HEK293 (cell line): ENCODE data around the gene HOXA3.

Experiments used
- EGR2 ChIP-seq: fragments of 450-650 bp; formaldehyde crosslinking; IDR thresholded peaks from 2 replicates; pipeline ENCODE4 v1.5.1; 2016; ENCODE audit warnings: low read depth, missing biosample characterization, missing genetic modification characterization
- FEZF1 ChIP-seq: fragments of 450-650 bp; formaldehyde crosslinking; IDR thresholded peaks from 2 replicates; pipeline ENCODE4 v1.5.1; 2016; ENCODE audit warnings: missing biosample characterization, missing genetic modification characterization
- GLI2 ChIP-seq: fragments of 450-650 bp; formaldehyde crosslinking; IDR thresholded peaks from 2 replicates; pipeline ENCODE4; 2017; ENCODE audit warnings: missing biosample characterization, missing genetic modification characterization, low read depth, borderline replicate concordance
- GLI4 ChIP-seq: fragments of 450-650 bp; formaldehyde crosslinking; IDR thresholded peaks from 2 replicates; pipeline ENCODE4 v1.5.1; 2016; ENCODE audit warnings: missing biosample characterization, missing genetic modification characterization
- KLF16 ChIP-seq: fragments of 450-650 bp; formaldehyde crosslinking; IDR thresholded peaks from 2 replicates; pipeline ENCODE4 v1.5.1; 2017; ENCODE audit warnings: missing biosample characterization, missing genetic modification characterization
- KLF9 ChIP-seq: fragments of 450-650 bp; formaldehyde crosslinking; IDR thresholded peaks from 2 replicates; pipeline ENCODE4 v1.5.1; 2016; ENCODE audit warnings: missing biosample characterization, missing genetic modification characterization, low read depth
- PATZ1 ChIP-seq: fragments of 450-650 bp; formaldehyde crosslinking; IDR thresholded peaks from 2 replicates; pipeline ENCODE4 v1.5.1; 2016; ENCODE audit warnings: missing biosample characterization, missing genetic modification characterization
- RBAK ChIP-seq: fragments of 450-650 bp; formaldehyde crosslinking; IDR thresholded peaks from 2 replicates; pipeline ENCODE4 v1.5.1; 2016; ENCODE audit warnings: missing biosample characterization, missing genetic modification characterization
- SP7 ChIP-seq: fragments of 450-650 bp; formaldehyde crosslinking; IDR thresholded peaks from 2 replicates; pipeline ENCODE4 v1.5.1; 2016; ENCODE audit warnings: missing biosample characterization, missing genetic modification characterization
- TRIM28 ChIP-seq: IDR thresholded peaks from 2 replicates; pipeline ENCODE4 v1.6.1; 2011; ENCODE audit warnings: low read length, control low read depth, borderline replicate concordance
- ZBTB7A ChIP-seq: fragments of 450-650 bp; formaldehyde crosslinking; IDR thresholded peaks from 2 replicates; pipeline ENCODE4 v1.5.1; 2016; ENCODE audit warnings: low read depth, missing biosample characterization, missing genetic modification characterization
- ZFP69B ChIP-seq: fragments of 450-650 bp; formaldehyde crosslinking; IDR thresholded peaks from 2 replicates; pipeline ENCODE4 v1.5.1; 2016; ENCODE audit warnings: missing biosample characterization, missing genetic modification characterization
- ZNF169 ChIP-seq: fragments of 450-650 bp; formaldehyde crosslinking; IDR thresholded peaks from 2 replicates; pipeline ENCODE4 v1.5.1; 2016; ENCODE audit warnings: missing biosample characterization, missing genetic modification characterization
- ZNF23 ChIP-seq: fragments of 450-650 bp; formaldehyde crosslinking; IDR thresholded peaks from 2 replicates; pipeline ENCODE4 v1.5.1; 2016; ENCODE audit warnings: missing biosample characterization, missing genetic modification characterization, borderline replicate concordance
- ZNF324 ChIP-seq: fragments of 450-650 bp; formaldehyde crosslinking; IDR thresholded peaks from 2 replicates; pipeline ENCODE4 v1.5.1; 2016; ENCODE audit warnings: missing biosample characterization, missing genetic modification characterization
- ZNF335 ChIP-seq: fragments of 450-650 bp; formaldehyde crosslinking; conservative IDR thresholded peaks from 2 replicates; pipeline ENCODE4 v1.5.1; 2016; ENCODE audit warnings: missing biosample characterization, missing genetic modification characterization
- ZNF354C ChIP-seq: fragments of 450-650 bp; formaldehyde crosslinking; IDR thresholded peaks from 2 replicates; pipeline ENCODE4 v1.5.1; 2016; ENCODE audit warnings: missing biosample characterization, missing genetic modification characterization, low read depth, borderline replicate concordance
- ZNF501 ChIP-seq: fragments of 450-650 bp; formaldehyde crosslinking; IDR thresholded peaks from 2 replicates; pipeline ENCODE4 v1.5.1; 2016; ENCODE audit warnings: missing biosample characterization, missing genetic modification characterization
- ZNF518A ChIP-seq: fragments of 450-650 bp; formaldehyde crosslinking; conservative IDR thresholded peaks from 2 replicates; pipeline ENCODE4 v1.5.1; 2016; ENCODE audit warnings: low read depth, missing biosample characterization, missing genetic modification characterization
- ZNF654 ChIP-seq: fragments of 450-650 bp; formaldehyde crosslinking; IDR thresholded peaks from 2 replicates; pipeline ENCODE4 v1.5.1; 2016; ENCODE audit warnings: low read depth, missing biosample characterization, missing genetic modification characterization
- ZSCAN30 ChIP-seq: fragments of 450-650 bp; IDR thresholded peaks from 2 replicates; pipeline ENCODE4 v1.5.1; 2018; ENCODE audit warnings: missing biosample characterization, mild to moderate bottlenecking, missing genetic modification characterization, moderate library complexity
- TF ChIP-seq, protein P1 (sequence below): fragments of 450-650 bp; formaldehyde crosslinking; conservative IDR thresholded peaks from 2 replicates; pipeline ENCODE4 v1.5.1; 2016; ENCODE audit warnings: low read depth, missing biosample characterization, missing genetic modification characterization
- TF ChIP-seq, protein P2 (sequence below): fragments of 450-650 bp; formaldehyde crosslinking; IDR thresholded peaks from 2 replicates; pipeline ENCODE4 v1.5.1; 2016; ENCODE audit warnings: missing biosample characterization, missing genetic modification characterization
- TF ChIP-seq, protein P3 (sequence below): fragments of 450-650 bp; formaldehyde crosslinking; IDR thresholded peaks from 2 replicates; pipeline ENCODE4 v1.5.1; 2016; ENCODE audit warnings: missing biosample characterization, missing genetic modification characterization, low read depth
- TF ChIP-seq, protein P4 (sequence below): sonication (generic); formaldehyde crosslinking; IDR thresholded peaks from 2 replicates; pipeline ENCODE4 v1.8.1; 2022; ENCODE audit warnings: mild to moderate bottlenecking, moderate library complexity, missing genetic modification reagents

Gene HOXA3

DNA sequence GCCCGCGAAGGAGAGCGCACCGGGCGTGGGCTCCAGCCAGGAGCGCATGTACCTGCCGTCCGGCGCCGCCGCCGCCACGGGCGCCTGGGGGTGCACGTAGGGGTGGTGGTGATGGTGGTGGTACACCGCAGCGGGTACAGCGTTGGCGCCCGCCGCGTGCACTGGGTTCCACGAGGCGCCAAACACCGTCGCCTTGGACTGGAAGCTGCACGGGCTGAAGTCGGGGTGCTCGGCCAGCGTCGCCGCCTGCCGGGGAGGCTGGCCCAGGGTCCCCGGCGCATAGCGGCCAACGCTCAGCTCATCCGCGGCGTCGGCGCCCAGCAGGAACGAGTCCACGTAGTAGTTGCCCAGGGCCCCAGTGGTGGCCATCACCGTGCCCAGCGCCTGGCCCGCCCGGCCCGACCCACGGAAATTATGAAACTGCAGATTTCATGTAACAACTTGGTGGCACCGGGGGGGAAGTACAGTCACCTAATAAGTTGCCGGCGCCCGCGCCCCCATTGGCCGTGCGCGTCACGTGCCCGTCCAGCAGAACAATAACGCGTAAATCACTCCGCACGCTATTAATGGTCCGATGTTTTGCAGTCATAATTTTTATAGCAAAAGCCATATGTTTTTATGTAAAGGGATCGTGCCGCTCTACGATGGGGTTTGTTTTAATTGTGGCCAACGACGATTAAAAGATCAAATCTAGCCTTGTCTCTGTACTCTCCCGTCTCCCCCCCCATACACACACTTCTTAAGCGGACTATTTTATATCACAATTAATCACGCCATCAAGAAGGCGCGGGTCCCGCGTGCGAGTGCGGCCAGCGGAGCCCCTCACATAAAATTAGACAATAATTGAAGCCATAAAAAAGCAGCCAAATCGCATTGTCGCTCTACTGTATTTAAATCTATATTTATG lies 13.0 kb upstream of the HOXA3 start, which contains the start of gene HOXA9 (continued):
- peak; percentile 97 for TF ChIP-seq SP7 (tag by site-specific recombination)
- peak; percentile 98 for TF ChIP-seq GLI2
- TF ChIP-seq ZNF501 (tag by site-specific recombination) = peak; percentile 89
- TF ChIP-seq EGR2 (tag by site-specific recombination) = no peak
- TF ChIP-seq, protein P1, sequence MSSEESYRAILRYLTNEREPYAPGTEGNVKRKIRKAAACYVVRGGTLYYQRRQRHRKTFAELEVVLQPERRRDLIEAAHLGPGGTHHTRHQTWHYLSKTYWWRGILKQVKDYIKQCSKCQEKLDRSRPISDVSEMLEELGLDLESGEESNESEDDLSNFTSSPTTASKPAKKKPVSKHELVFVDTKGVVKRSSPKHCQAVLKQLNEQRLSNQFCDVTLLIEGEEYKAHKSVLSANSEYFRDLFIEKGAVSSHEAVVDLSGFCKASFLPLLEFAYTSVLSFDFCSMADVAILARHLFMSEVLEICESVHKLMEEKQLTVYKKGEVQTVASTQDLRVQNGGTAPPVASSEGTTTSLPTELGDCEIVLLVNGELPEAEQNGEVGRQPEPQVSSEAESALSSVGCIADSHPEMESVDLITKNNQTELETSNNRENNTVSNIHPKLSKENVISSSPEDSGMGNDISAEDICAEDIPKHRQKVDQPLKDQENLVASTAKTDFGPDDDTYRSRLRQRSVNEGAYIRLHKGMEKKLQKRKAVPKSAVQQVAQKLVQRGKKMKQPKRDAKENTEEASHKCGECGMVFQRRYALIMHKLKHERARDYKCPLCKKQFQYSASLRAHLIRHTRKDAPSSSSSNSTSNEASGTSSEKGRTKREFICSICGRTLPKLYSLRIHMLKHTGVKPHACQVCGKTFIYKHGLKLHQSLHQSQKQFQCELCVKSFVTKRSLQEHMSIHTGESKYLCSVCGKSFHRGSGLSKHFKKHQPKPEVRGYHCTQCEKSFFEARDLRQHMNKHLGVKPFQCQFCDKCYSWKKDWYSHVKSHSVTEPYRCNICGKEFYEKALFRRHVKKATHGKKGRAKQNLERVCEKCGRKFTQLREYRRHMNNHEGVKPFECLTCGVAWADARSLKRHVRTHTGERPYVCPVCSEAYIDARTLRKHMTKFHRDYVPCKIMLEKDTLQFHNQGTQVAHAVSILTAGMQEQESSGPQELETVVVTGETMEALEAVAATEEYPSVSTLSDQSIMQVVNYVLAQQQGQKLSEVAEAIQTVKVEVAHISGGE (tag by site-specific recombination) = no peak
- no peak for TF ChIP-seq KLF16 (tag by site-specific recombination)
- TF ChIP-seq ZNF518A (tag by site-specific recombination) = peak; percentile 42; the same call in 1 of the 2 replicates
- TF ChIP-seq RBAK (tag by site-specific recombination) = no peak
- no peak for TF ChIP-seq ZNF23 (tag by site-specific recombination)
- TF ChIP-seq ZNF335 (tag by site-specific recombination) = no peak
- TF ChIP-seq FEZF1 (tag by site-specific recombination) = peak; percentile 100
- TF ChIP-seq ZSCAN30 (tag by site-specific recombination) = peak; percentile 67
- TF ChIP-seq, protein P2, sequence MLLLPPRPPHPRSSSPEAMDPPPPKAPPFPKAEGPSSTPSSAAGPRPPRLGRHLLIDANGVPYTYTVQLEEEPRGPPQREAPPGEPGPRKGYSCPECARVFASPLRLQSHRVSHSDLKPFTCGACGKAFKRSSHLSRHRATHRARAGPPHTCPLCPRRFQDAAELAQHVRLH (tag by site-specific recombination) = peak; percentile 76
- TF ChIP-seq ZFP69B (tag by site-specific recombination) = peak; percentile 53; the same call in 1 of the 2 replicates
- TF ChIP-seq ZNF169 (tag by site-specific recombination) = no peak
- TF ChIP-seq ZNF654 (tag by site-specific recombination) = peak; percentile 16
- TF ChIP-seq ZNF354C (tag by site-specific recombination) = no peak
- peak; percentile 51; the same call in 1 of the 2 replicates for TF ChIP-seq ZBTB7A (tag by site-specific recombination)
- TF ChIP-seq, protein P3, sequence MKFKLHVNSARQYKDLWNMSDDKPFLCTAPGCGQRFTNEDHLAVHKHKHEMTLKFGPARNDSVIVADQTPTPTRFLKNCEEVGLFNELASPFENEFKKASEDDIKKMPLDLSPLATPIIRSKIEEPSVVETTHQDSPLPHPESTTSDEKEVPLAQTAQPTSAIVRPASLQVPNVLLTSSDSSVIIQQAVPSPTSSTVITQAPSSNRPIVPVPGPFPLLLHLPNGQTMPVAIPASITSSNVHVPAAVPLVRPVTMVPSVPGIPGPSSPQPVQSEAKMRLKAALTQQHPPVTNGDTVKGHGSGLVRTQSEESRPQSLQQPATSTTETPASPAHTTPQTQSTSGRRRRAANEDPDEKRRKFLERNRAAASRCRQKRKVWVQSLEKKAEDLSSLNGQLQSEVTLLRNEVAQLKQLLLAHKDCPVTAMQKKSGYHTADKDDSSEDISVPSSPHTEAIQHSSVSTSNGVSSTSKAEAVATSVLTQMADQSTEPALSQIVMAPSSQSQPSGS = peak; percentile 79
- TF ChIP-seq GLI4 (tag by site-specific recombination) = no peak
- peak; percentile 75; the same call in 1 of the 2 replicates for TF ChIP-seq ZNF324
- 0 out of 2 replicates have a peak, but pooled peaks have one; percentile 14 for TF ChIP-seq KLF9 (tag by site-specific recombination)
- TF ChIP-seq, protein P4, sequence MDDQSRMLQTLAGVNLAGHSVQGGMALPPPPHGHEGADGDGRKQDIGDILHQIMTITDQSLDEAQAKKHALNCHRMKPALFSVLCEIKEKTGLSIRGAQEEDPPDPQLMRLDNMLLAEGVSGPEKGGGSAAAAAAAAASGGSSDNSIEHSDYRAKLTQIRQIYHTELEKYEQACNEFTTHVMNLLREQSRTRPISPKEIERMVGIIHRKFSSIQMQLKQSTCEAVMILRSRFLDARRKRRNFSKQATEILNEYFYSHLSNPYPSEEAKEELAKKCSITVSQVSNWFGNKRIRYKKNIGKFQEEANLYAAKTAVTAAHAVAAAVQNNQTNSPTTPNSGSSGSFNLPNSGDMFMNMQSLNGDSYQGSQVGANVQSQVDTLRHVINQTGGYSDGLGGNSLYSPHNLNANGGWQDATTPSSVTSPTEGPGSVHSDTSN = no peak
- TF ChIP-seq PATZ1 (tag by site-specific recombination) = peak; percentile 97
- TF ChIP-seq TRIM28 = no peak
